Suprapubic skin (tissue), 4 donors: ENCODE measurements around the gene CHRDL2.

Source experiments
- EP300 ChIP-seq: sonication (generic); formaldehyde crosslinking; IDR thresholded peaks from one replicate; pipeline ENCODE4 v1.6.1; 2017; ENCODE audit warnings: antibody characterized with exemption
- POLR2A ChIP-seq, 2 donors: fragments of 450-650 bp; IDR thresholded peaks; one replicate each; pipeline ENCODE4 v1.6.1; 2017; ENCODE audit warnings: antibody characterized with exemption in 2 of 2, mild to moderate bottlenecking in 2 of 2, moderate library complexity in 2 of 2
- POLR2AphosphoS5 ChIP-seq, 3 donors: sonication (generic); formaldehyde crosslinking; IDR thresholded peaks; one replicate each; pipeline ENCODE4 v1.6.1; 2017; ENCODE audit warnings: antibody characterized with exemption in 3 of 3
- TF ChIP-seq, protein P1 (sequence below), 2 donors: fragments of 200-600 bp in 1 of 2; fragments of 450-650 bp in 1 of 2; sonication (generic) in 1 of 2; IDR thresholded peaks; one replicate each; pipeline ENCODE4 v1.5.1; 2016 to 2019; ENCODE audit warnings: antibody characterized with exemption in 2 of 2, mild to moderate bottlenecking in 1 of 2, moderate library complexity in 1 of 2

DNA sequence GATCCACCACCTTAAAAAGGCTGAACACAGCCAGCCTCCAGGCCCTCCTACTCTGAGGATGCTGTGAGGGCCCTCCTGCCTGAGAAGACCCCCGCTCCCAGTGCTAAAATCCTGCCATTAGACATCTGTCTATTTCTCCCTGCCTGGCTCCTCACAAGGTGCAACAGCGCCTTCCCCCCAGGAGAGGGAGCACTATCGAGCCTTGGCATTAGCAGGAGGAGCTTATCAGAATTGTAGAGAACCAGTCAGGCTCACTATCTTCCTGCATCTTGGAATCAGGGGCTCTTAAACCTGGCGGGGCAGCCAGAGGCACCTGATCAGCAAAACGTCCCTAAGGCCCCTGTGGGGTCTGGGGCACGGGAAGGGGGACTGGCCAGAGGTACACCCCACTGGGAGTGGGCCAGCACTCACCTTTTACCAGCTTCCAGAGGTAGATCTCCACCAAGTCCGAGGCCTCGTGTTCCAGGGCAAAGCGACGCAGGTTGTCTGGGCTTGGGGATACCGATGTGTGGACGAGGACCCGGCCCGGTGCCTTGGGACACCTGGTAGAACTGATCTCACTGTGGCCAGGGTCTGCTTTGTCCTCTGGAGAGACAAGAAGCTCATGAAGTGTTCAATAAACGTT, 28.7 kb downstream of the CHRDL2 start:
- TF ChIP-seq POLR2AphosphoS5 (IDR thresholded peaks at IDR 0.05) = no peak
- no peak for TF ChIP-seq EP300
- TF ChIP-seq POLR2A (IDR thresholded peaks at IDR 0.05) = no peak
- TF ChIP-seq, protein P1, sequence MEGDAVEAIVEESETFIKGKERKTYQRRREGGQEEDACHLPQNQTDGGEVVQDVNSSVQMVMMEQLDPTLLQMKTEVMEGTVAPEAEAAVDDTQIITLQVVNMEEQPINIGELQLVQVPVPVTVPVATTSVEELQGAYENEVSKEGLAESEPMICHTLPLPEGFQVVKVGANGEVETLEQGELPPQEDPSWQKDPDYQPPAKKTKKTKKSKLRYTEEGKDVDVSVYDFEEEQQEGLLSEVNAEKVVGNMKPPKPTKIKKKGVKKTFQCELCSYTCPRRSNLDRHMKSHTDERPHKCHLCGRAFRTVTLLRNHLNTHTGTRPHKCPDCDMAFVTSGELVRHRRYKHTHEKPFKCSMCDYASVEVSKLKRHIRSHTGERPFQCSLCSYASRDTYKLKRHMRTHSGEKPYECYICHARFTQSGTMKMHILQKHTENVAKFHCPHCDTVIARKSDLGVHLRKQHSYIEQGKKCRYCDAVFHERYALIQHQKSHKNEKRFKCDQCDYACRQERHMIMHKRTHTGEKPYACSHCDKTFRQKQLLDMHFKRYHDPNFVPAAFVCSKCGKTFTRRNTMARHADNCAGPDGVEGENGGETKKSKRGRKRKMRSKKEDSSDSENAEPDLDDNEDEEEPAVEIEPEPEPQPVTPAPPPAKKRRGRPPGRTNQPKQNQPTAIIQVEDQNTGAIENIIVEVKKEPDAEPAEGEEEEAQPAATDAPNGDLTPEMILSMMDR (IDR thresholded peaks at IDR 0.05) = peak; percentile 54 to 92
